B cell (primary cell): Measurements from ENCODE around the gene CHCHD1.

Experiments used
- EZH2 ChIP-seq: IDR thresholded peaks from 2 replicates; pipeline ENCODE4 v1.6.1; 2012; ENCODE audit warnings: borderline replicate concordance, low read depth, mild to moderate bottlenecking, moderate library complexity, low read length; ENCODE audit not compliant: insufficient read depth, poor library complexity, severe bottlenecking
- TF ChIP-seq, protein P1 (sequence below): fragments of 200-600 bp; IDR thresholded peaks from one replicate; pipeline ENCODE4 v1.8.0; 2022; ENCODE audit warnings: antibody characterized with exemption, mild to moderate bottlenecking

GRCh38 chr10:73801253-73801590 is 19.4 kb downstream of the CHCHD1 start:
- no peak for TF ChIP-seq EZH2
- TF ChIP-seq, protein P1, sequence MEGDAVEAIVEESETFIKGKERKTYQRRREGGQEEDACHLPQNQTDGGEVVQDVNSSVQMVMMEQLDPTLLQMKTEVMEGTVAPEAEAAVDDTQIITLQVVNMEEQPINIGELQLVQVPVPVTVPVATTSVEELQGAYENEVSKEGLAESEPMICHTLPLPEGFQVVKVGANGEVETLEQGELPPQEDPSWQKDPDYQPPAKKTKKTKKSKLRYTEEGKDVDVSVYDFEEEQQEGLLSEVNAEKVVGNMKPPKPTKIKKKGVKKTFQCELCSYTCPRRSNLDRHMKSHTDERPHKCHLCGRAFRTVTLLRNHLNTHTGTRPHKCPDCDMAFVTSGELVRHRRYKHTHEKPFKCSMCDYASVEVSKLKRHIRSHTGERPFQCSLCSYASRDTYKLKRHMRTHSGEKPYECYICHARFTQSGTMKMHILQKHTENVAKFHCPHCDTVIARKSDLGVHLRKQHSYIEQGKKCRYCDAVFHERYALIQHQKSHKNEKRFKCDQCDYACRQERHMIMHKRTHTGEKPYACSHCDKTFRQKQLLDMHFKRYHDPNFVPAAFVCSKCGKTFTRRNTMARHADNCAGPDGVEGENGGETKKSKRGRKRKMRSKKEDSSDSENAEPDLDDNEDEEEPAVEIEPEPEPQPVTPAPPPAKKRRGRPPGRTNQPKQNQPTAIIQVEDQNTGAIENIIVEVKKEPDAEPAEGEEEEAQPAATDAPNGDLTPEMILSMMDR, result no peak
